NCI-H1436 (cell line): ENCODE data around the gene RBBP8NL.

Source experiments
- DNase-seq: peaks from one replicate; lab custom pipeline; 2025; lab: John Stamatoyannopoulos, UW

The RBBP8NL gene

GRCh38 chr20:62462976-62463592 is 35.7 kb upstream of the RBBP8NL start:
- DNase-seq = no peak

- DNase-seq = no peak
Measured at GRCh38 chr20:62461834-62462233, 34.5 kb upstream of the RBBP8NL start.

DNA sequence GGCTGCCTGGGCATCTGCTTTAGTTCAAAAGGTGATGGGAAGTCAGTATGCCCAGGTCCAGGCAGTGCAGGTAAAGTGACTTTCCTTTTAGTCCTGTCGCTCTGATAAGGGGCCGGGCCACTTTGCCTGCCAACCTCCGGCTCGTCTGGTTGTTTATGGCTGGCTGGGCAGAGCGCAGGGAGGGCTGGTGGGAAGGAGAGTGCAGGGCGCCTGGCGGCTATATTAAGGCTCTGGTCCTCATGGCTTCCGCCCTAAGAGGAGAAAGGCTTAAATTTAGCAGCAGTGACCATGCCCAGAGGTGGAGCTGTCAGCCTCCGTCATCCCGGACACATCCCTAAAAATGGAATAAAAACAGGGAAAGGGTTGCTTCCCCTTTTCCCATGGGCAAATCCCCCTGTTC is 33.8 kb upstream of the RBBP8NL start:
- DNase-seq = no peak

DNA sequence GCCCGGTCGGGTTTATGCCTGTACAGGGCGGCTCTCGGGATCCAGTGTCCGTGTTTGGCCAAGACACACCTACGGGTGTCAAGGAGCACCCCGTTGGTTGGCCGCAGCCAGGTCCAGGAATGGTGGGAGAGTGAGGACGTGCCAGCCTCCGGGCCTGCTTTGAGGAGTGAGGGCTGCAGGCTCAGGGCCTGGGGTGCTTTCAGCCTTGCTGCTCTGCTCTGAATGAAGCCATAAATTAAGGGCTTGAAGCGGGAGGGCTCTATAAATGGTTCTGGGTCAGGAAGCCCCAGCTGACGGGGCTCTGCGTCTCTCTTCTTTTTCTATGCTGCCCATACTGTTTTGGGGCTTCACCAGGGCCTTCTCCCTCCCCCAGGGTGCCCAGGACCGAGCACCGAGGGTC is 33.3 kb upstream of the RBBP8NL start:
- no peak for DNase-seq

- DNase-seq = no peak
Measured at GRCh38 chr20:62459488-62459887, 32.1 kb upstream of the RBBP8NL start.

GRCh38 chr20:62458275-62459251 is 31.2 kb upstream of the RBBP8NL start:
- DNase-seq = no peak

- DNase-seq = no peak
Measured at GRCh38 chr20:62457831-62458230, 30.5 kb upstream of the RBBP8NL start.

DNA sequence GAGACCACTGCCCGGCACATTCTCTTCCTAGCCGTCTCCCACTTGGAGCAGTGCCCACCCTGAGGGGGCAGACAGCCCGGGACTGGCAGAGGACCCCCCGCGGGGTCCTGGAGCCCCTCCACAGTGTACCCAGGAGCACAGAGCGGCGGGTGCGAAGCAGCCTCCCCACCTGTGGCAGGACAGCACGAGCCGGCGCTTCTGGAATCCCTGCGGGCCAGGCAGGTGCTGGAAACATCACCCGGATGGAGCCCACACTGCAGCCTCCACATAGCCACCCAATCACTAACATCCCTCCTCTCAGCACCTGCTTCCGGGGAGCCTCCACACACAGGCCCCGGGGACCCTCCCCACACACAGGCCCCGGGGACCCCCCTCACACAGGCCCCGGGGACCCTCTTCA is 29.8 kb upstream of the RBBP8NL start:
- peak; percentile 6 for DNase-seq

DNA sequence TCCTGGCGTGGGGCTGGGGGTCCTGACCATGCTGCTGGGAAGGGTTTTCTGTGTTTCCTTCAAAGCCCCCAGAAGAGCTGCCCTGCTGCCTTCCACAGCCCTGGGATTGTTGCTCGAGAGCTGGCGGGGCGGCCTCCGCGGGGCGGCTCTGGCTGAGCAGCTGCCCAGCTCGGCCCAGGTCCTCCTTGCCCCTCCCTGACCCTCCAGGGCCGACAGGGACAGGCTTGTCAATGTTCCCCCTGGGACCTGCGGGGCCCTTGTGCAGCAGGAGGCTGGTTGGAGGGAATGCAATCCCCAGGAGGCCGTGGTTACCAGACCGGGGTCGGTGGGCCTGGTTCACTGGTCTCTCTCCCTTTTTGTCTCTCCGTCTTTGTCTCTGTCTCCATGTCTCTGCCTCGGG is 28.6 kb upstream of the RBBP8NL start:
- DNase-seq = no peak

DNA sequence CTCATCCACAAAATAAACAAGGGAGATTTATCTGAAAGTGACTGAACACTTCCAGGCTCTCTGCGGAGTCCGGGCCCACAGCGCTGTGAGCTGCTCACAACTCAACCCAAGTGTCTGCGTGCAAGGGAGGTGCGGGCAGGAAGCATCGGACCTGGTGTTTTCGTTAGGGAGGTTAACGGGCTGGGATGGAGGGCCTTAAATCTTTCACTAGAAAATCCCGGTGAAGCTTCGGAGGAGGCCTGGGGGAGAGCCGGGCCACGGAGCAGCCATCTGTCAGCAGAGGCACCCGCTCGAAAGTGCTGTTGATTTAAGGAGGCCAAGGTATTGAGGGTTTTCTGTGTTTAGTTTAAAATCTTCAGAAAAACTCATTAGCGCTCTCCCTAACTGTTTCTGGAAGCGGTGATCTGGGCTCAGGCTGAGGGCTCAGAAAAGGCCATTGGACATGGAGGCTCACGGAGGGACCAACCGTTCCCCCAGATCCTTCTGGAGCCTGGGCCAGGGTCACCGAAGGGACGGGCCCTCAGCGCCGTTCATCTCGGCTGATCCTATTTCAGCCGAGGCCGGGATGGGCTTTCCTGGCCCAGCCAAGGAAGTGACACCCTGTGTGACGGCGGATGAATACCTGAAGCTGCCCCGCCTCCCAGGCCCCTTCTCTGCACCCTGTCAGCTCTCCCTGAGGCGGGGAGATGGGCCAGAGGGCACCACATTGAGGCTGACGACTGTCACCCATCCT is 27.7 kb upstream of the RBBP8NL start:
- no peak for DNase-seq

DNA sequence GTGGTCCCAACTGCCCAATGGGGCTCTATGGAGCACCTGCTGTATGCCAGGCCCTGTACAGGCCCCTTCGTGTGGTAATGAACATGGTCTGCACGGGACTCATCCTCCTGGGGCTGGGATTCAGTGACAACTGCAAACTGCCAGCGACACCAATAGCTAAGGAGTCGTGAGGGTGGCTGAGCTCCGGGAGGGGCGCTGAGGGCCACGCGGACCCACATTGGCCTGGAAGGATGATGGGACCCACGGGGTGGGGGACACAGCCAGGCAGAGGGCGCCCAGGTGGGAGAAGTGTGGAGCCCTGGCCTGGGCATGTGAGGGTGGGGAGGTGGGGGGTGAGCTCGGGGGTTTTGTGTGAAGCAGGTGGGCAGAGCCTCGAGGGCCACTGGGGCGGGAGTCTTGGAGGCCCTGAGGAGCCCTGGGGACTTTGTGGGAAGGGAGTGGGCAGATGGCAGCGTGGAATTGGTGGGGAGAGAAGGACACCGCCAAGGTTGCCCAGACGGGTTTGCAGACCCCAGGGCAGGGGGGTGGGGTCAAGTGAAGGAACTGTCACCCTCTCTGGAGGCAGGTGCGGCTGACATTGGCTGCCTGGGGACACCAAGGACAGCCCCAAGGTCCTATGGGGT is 26.0 kb upstream of the RBBP8NL start:
- no peak for DNase-seq

GRCh38 chr20:62452475-62453095 is 25.2 kb upstream of the RBBP8NL start:
- DNase-seq = no peak

DNA sequence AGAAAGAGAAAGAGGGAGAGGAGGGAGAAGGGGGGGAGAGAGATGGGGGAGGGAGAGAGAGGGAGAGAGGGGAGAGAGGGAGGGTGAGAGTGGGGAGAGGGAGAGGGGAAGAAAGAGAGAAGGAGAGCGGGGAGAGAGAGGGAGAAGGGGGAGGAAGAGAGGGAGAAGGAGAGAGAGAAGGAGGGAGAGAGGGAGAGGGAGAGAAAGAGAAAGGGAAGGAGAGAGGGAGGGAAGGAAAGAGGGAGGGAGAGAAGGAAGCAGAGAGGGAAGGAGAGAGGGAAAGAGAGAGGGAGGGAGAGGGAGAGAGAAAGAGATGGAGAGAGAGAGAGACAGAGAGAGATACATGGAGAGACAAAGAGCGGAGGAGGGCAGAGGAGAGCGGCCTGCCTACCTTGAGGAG is 24.6 kb upstream of the RBBP8NL start:
- no peak for DNase-seq

GRCh38 chr20:62451156-62451767 is 23.9 kb upstream of the RBBP8NL start:
- DNase-seq = no peak

DNA sequence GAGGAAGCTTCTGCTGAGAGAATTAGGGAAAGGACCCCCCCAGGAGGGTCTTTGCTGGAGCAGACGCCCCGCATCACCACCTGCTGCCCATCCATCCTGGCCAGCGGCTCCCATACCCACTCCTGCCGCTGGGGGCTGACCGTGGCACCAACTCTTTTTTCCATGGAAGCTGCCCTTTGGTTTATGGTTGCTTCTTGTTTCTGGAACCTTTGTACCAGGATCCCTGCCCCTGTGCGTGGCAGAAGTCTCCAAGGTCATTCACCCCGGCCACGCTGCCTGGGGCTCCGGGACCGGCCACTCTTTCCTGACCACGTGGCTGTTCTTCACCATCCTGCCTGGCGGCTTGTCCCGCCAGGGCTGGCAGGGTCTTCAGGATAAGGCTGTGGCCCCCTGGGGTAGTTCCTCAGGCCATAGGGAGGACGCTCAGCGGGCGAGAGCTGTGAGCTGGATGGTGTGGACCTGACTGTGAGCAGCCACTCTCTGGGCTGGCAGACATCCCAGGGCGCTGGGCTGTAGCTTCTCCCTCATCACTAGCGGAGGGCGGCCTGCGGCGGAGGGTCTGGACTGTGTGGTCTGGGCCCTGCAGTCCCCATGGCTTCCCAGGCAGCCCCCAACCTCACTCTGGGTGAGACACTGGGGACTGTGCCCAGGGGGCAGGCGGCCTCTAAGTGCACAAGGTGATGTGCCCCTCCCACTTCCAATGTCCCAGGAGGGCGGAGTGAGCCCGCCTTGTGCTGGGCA is 22.8 kb upstream of the RBBP8NL start:
- no peak for DNase-seq

DNA sequence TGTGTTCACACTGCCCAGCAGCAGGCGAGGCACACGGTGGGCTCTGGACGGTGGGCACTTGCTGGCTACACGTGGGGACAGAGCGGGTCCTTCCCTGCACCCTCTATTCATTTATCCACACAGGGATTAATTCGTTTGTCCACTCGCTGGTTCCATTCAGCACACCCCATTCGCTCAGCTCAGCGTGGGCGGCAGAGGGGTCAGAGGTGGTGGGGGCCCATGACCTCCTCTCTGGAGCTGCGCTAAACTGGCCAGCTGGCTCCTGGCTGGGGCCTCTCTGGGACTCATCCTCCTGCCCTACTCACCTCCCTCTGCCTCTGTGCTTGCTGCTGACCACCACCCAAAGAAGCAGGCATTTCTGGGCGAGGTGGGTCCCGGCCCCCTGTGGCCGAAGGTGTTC is 21.4 kb upstream of the RBBP8NL start:
- no peak for DNase-seq

DNA sequence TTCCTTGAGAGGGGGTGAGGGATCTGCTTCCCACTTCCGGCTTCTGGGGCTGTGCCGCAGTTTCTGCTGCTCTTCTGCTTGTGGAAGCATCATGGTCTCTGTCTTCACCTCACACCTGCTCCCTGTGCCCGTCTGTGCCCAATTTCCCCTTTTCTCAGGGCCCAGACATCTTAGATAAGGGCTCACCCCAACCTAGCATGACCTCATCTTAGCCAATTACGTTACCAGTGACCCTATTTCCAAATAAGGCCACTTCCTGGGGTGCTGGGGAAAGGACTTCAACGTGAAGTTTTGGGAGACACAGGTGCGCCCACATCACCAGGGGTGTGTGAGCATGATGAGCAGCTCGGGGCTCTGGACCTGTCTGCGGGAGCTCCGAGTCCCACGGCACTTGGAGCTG is 20.7 kb upstream of the RBBP8NL start:
- DNase-seq = no peak

- DNase-seq = no peak
Measured at GRCh38 chr20:62446888-62447869, 19.8 kb upstream of the RBBP8NL start.

- no peak for DNase-seq
Measured at GRCh38 chr20:62446481-62446880, 19.1 kb upstream of the RBBP8NL start.
